ENCODE data around the gene IQCM.
"Not testable (repeated sequence)": the region's sequence is repeated elsewhere in the genome, so short reads cannot be mapped to it uniquely, and the experiment has no call there.

Gene IQCM

GRCh38 chr4:149572716-149573115 is 242.9 kb downstream of the IQCM start:
- no peak for DNase-seq (ENCODE audit: low read depth in 2 of 2)

- DNase-seq (ENCODE audit: low read depth in 2 of 2), result no peak
Observed at GRCh38 chr4:149555799-149556198, 259.8 kb downstream of the IQCM start.

GRCh38 chr4:149555146-149555545 is 260.5 kb downstream of the IQCM start:
- DNase-seq (ENCODE audit: low read depth in 2 of 2), result no peak

GRCh38 chr4:149553959-149554520 is 261.6 kb downstream of the IQCM start:
- no peak for DNase-seq (ENCODE audit: low read depth in 2 of 2)

- DNase-seq (ENCODE audit: low read depth in 2 of 2), result no peak
Observed at GRCh38 chr4:149552601-149553000, 263.0 kb downstream of the IQCM start.

GRCh38 chr4:149549911-149550310 is 265.7 kb downstream of the IQCM start:
- DNase-seq (ENCODE audit: low read depth in 2 of 2), result no peak

- no peak for DNase-seq (ENCODE audit: low read depth in 2 of 2)
Observed at GRCh38 chr4:149534779-149535178, 280.9 kb downstream of the IQCM start.

GRCh38 chr4:149531861-149532260 is 283.8 kb downstream of the IQCM start:
- DNase-seq (ENCODE audit: low read depth in 2 of 2), result no peak

- no peak for DNase-seq (ENCODE audit: low read depth in 2 of 2)
Observed at GRCh38 chr4:149523039-149523438, 292.6 kb downstream of the IQCM start.

GRCh38 chr4:149521611-149522425 is 293.8 kb downstream of the IQCM start:
- DNase-seq (ENCODE audit: low read depth in 2 of 2), result no peak

GRCh38 chr4:149518471-149518870 is 297.2 kb downstream of the IQCM start:
- DNase-seq (ENCODE audit: low read depth in 2 of 2), result no peak

GRCh38 chr4:149513081-149513480 is 302.6 kb downstream of the IQCM start:
- no peak for DNase-seq (ENCODE audit: low read depth in 2 of 2)

- no peak for DNase-seq (ENCODE audit: low read depth in 2 of 2)
Observed at GRCh38 chr4:149512501-149512900, 303.1 kb downstream of the IQCM start.

- DNase-seq (ENCODE audit: low read depth in 2 of 2), result no peak
Observed at GRCh38 chr4:149511558-149512298, 303.9 kb downstream of the IQCM start.

GRCh38 chr4:149507309-149507708 is 308.3 kb downstream of the IQCM start:
- not testable (repeated sequence) for DNase-seq (ENCODE audit: low read depth in 2 of 2)

- no peak for DNase-seq (ENCODE audit: low read depth in 2 of 2)
Observed at GRCh38 chr4:149500806-149501205, 314.8 kb downstream of the IQCM start.

- DNase-seq (ENCODE audit: low read depth in 2 of 2), result no peak
Observed at GRCh38 chr4:149499726-149500125, 315.9 kb downstream of the IQCM start.

GRCh38 chr4:149498246-149498645 is 317.4 kb downstream of the IQCM start:
- no peak for DNase-seq (ENCODE audit: low read depth in 2 of 2)

- DNase-seq (ENCODE audit: low read depth in 2 of 2), result no peak
Observed at GRCh38 chr4:149493492-149493891, 322.2 kb downstream of the IQCM start.

GRCh38 chr4:149489321-149489720 is 326.3 kb downstream of the IQCM start:
- no peak for DNase-seq (ENCODE audit: low read depth in 2 of 2)

- no peak for DNase-seq (ENCODE audit: low read depth in 2 of 2)
Observed at GRCh38 chr4:149486861-149487260, 328.8 kb downstream of the IQCM start.

- not testable (repeated sequence) for DNase-seq (ENCODE audit: low read depth in 2 of 2)
Observed at GRCh38 chr4:149468669-149469068, 347.0 kb downstream of the IQCM start.

GRCh38 chr4:149466446-149466845 is 349.2 kb downstream of the IQCM start:
- DNase-seq (ENCODE audit: low read depth in 2 of 2), result no peak
